GM19238 (cell line): ENCODE data around the gene CHRNA4.
"Not testable (repeated sequence)": the region's sequence is repeated elsewhere in the genome, so short reads cannot be mapped to it uniquely, and the experiment has no call there.

Experiments used
- DNase-seq: peaks from one replicate; pipeline ENCODE4 v3.0.0; 2011; ENCODE audit warnings: low spot score; ENCODE audit not compliant: insufficient read length

The CHRNA4 gene

DNA sequence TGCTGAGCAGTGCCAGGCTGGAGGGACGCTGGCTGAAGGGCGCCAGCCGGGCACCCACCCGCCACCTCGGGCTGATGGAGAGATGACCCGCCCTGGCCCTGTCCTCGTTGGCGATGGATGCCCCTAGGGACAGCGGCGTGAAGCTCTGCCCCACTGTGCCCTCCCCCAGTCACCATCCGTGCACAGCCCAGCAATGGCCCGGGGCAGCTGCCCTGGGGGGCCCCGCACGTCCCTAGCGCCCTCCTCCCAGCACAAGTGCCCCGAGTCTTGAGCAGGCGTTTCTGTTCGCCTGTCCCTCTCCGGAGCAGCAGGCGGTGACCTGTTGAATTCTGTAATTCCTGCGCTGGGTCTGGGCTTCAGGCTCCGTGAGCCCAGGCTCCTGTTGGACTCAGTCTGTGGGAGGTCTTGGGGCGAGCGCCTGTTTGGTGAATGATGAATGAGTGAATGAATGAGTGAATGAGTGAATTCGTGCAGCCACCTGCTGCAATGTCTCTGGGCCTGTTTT, 36.8 kb upstream of the CHRNA4 start:
- no peak for DNase-seq

- DNase-seq = no peak
These were observed 36.1 kb upstream of the CHRNA4 start for GRCh38 chr20:63397155-63397843.

DNA sequence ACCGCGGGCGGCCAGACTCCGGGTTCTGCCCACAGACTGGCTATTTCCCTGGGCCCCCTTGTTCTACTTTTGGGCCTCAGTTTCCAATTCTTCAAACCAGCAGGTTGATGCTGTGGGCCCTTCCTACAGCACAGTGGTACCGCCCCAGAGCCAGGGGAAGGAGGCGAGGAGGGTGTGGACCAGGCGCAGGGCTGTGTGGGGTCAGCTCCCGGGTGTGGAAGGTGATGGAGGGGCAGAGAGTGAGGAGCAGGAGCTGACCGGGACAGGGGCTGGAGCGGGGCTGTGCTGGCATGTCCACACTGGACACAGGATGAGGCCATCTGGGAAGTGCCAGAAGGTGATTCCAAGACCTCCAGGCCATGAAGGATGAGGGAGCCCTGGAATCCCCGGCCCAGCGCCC, 35.2 kb upstream of the CHRNA4 start:
- DNase-seq = no peak

GRCh38 chr20:63395723-63396122, 34.6 kb upstream of the CHRNA4 start:
- DNase-seq = no peak

DNA sequence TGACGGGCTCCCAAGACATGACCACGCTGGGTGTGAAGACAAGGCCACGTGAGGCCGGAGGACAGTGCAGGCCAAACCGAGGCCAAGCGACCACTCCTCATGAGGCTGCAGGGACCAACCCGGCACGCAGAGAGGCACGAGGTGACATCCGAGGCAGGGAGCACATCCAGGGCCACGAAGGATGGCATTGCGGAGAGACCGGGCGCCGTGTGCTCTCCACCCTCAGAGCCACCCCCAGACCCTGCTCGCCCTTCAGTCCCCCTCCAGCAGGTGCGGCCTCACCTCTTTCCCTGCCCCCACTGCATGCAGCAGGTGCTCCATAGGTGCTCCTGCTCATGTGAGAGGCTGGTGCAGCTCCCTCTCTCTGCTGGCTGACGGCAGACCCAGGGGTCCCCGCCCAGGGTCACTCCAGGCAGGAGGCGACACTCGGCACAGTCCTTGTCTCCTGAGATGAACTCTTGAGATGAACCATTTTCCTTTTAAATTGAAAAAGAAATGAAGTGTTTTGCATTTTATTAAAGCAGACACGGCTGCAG, 33.8 kb upstream of the CHRNA4 start:
- no peak for DNase-seq

GRCh38 chr20:63394069-63394919, 33.1 kb upstream of the CHRNA4 start:
- DNase-seq = no peak

GRCh38 chr20:63393566-63393965, 32.4 kb upstream of the CHRNA4 start:
- no peak for DNase-seq

DNA sequence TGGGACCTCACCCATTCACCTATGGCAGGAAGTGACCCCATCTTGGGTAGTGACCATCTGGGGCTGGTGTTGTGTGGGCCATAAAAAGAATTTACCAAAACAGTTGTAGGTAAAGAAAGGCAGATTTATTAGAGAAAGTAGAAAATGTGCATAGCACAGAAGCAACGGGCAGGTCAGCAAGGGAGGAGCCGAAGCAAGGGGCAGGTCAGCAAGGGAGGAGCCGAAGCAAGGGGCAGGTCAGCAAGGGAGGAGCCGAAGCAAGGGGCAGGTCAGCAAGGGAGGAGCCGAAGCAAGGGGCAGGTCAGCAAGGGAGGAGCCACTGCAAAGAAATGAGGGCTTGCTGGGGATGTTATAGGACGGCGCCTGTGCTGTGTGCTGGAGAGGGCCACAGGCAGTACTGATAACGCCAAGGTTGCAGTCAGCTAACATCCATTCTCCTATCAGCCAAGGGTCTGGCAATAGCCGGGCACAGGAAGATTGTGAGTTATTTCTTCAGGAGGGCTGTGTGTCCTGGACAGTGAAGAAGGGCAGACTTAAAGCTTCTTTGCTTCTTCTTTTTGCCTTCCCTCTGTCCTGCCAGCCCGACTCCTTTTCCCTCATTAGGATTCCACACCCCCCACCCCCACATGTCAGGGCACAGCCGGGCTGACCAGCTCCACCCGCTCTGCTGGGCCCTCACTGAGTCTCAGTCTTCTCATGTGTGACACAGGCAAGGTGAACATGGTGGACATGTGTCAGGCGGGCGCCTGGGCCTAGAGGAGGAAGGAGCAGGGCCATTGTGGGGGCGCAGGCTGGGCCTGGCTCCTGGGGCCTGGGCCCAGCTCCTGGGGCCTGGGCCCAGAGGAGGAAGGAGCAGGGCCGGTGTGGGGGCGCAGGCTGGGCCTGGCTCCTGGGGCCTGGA, 31.6 kb upstream of the CHRNA4 start:
- DNase-seq = no peak

- DNase-seq = no peak
These were observed 26.8 kb upstream of the CHRNA4 start for GRCh38 chr20:63387917-63388316.

- DNase-seq = no peak
These were observed 26.2 kb upstream of the CHRNA4 start for GRCh38 chr20:63387393-63387792.

- no peak for DNase-seq
These were observed 25.3 kb upstream of the CHRNA4 start for GRCh38 chr20:63386491-63386890.

- DNase-seq = no peak
These were observed 24.7 kb upstream of the CHRNA4 start for GRCh38 chr20:63385819-63386218.

- no peak for DNase-seq
These were observed 23.2 kb upstream of the CHRNA4 start for GRCh38 chr20:63384336-63384735.

DNA sequence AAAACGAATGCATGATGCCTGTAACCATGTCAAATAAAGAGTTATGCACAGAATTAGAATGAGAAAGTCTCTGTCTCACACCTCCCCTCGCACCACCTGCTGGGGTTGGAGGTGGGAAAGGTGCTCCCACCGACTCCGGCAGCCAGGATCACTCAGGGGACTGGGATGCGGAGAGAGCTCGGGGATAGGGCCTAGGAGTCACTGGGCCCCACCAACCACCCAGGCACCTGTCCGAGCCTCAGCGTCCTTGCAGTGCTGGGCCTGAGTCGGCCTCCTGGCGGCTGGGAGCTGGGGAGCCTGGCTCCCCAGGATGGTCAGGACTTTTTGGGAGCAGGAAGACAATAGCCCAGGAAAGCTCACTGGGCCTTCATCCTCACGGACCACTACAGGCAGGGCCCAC, 22.4 kb upstream of the CHRNA4 start:
- no peak for DNase-seq

- no peak for DNase-seq
These were observed 21.6 kb upstream of the CHRNA4 start for GRCh38 chr20:63382551-63383300.

DNA sequence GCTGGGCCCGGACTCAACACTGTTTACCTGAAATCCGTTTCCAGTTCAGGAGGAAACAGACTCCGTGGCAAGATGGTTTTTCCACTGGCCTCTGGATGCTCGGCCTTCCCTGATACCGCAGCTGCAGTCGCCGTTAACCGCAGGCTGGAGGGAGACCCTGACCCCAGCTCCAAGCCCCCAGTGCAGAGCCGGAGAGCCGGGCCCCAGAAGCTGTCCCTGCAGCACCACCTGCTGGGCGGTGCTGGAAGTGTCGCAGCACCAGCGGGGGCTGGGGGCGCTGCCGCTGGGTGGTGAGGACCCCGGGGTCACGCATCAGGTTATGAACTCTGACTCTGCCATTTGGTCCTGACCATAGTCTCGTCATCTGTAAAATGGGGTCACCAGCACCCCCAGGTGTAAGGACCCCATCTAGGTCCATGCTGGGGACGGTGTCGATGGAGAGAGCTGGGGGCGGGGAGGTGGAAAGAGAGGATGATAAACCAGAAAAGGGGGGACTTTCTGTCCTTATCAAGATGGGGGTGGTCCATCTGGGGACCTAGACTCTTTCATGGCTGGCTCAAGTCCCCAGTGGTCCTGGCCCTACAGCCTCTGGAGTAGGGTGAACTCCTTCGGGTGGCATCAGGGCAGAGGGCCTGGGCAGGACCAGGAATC, 20.8 kb upstream of the CHRNA4 start:
- peak; percentile 63 for DNase-seq

DNA sequence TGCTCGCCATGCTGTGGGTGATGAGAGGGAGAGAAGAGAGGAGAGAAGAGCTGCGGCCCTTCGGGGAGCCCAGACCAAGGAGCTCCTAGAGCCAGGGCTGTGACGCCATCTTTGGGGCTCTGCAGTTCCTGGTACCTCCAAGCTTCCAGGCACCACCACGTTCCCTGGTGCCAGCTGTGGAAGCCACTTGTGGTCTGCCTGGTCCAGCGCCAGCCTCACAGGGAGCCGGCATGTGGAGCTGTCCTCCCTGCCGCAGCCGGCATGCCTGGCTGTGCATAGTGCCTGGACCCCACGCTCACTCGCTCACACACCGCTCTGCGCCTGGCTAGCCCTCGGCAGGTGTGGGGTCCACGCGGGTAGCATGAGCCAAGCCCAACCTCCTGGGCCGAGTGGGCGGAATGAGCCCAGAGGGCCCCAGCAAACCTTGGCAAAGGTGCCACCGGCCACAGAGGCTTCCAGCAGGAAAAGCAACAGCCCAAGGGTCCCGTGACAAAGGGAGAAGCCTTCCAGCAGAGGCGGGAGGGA, 19.3 kb upstream of the CHRNA4 start:
- DNase-seq = no peak

- DNase-seq = not testable (repeated sequence)
These were observed 18.7 kb upstream of the CHRNA4 start for GRCh38 chr20:63379872-63380271.

- DNase-seq = no peak
These were observed 18.1 kb upstream of the CHRNA4 start for GRCh38 chr20:63379296-63379695.

- no peak for DNase-seq
These were observed 17.5 kb upstream of the CHRNA4 start for GRCh38 chr20:63378626-63379025.
